Measurements from ENCODE around the gene EMP1.
A peak's percentile ranks its signal among the peaks of the same experiment; 100 is the strongest.

The EMP1 gene, protein sequence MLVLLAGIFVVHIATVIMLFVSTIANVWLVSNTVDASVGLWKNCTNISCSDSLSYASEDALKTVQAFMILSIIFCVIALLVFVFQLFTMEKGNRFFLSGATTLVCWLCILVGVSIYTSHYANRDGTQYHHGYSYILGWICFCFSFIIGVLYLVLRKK

DNA sequence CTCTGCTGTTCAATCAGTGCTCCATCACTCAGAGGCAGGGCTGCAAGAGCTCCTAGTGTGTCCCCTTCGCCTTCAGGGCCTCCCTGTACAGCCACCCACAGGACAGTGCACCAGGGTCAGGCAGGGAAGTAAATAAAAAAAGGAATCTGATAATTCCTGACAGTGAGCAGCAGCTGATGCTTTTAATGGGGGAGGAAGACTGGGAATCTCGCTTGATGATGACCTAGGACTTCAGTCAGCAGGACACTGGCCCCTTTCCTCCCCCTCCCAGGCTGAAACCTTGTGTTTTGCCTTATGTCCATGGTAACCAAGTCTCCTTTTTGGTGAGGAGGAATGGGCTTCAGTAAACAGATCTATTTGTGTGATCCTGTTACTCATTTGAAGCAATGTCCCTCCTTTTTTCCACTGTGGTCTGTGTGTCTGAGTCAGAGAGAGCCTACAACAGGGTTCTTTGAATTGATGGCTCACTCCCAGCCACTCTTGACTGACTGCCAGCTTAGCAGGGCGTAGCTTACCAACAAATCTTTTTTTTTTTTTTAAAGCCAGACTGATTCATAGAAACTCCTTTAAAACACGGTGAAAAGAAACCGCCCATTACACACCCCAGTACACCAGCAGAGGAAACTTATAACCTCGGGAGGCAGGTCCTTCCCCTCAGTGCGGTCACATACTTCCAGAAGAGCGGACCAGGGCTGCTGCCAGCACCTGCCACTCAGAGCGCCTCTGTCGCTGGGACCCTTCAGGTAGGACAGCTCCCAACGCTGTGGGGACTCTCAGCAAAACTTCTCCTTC lies at the start of gene EMP1:
TSS of gene EMP1 (plus strand) at position 597 of the 792 bp plus-strand sequence. CDS start 14,785 bp downstream, outside the sequence.
- peak; percentile 98 for DNase-seq

DNA sequence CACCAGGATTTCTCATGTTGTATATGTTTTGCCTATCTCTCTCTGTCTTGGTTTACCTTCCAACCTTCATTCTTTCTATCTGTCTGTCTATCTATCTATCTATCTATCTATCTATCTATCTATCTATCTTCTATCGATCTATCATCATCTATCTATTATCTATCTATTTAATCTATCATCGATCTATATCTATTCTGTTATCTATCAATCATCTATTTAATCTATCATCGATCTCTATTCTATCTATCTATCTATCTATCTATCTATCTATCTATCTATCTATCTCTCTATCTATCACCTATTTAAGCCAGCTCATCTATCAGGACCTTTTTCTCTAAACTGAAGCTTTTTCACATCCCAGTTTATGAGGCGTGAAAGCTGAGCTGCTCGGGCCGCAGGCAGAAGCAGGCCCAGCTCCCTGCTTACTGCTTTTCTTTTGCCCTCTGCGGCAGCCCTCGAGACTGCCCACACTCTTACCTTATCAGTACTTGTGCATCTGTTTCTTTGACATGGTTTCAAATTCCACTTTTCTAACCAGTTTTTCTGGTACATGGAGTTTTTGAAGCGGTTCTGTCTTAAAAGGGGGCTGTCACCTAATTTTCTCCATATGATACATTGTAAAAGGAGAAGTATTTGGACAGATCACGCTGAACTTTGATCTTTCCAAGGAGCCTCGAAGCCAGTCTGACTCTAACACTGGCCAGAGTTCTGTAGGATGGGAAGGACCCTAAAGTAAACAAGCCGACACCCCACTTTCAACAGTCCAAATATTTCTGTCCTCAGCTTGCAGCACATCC lies 48.6 kb upstream of the EMP1 start:
- DNase-seq: no peak

DNA sequence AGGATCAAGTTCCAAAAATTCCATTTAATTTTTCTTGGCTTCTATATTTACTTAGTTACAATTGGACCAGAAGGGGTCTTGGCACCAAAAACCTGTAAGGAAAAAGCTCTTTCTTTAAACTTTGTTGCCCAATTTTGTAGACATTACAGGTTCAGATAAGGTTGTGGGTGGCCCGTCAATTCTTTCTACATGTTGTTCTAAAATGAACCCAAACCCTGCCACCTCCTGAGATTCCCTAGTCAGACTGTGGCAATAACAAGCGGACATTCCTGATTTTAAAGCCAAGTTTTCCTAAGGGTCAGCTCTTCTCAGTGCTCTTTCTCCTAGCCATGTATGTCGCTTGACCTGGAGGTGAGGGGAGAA lies 48.1 kb upstream of the EMP1 start:
- DNase-seq: no peak

DNA sequence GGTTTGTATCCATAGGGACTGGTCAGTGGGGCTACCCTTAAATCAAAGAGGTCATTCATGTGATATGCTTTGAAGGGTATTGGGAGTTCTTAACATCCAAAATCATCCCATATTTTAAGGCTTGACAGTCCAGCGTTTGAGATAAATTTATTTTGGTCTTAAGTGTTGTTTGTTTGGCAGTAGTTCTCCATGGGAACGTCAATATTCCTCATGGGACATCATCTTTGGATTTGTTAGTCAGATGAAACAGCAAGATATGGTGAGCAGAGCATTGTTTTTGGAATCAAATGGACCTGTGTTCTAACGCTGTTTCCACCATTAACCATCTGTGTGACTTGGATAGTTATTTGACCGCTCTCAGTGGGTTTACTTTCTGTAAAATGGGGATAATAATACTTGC lies 47.1 kb upstream of the EMP1 start:
- no peak for DNase-seq

DNA sequence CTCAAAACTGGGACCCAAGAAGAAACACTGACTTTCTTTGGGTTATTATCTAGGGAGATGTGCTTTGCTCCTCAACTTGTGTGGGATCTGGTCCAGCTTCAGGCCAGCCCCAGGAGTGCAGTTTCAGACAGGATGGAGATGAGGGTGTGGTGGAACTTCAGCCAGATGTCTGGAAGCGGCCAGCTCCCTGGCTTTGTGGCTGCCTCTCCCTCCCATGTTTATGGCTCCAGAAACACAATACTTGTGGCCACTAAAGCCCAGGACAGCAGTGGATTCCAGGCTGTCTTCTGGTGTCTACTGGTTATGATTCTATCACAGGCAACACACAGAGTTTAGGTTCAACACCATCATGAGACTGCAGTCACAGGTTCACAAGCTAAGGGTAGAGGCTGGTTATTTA lies 44.2 kb upstream of the EMP1 start:
- no peak for DNase-seq

DNA sequence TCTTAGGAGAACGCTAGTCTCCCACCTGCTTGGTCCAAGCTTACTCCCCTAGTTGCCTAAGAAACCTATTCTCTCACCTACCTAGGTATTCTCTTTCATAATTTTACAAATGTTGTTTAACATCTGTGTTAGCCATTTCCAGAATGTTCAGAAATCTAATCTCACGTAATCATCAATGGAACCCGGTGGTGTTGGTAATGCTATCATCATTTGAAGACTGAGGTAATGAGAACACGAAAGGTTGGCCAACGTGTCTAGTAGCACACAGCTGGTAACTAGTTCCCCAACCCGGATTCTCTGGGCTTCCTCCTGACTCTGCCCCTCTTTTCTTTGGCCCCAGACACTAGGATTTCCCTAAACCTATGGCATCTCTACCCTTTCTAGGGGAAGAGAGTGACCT lies 43.8 kb upstream of the EMP1 start:
- no peak for DNase-seq

DNA sequence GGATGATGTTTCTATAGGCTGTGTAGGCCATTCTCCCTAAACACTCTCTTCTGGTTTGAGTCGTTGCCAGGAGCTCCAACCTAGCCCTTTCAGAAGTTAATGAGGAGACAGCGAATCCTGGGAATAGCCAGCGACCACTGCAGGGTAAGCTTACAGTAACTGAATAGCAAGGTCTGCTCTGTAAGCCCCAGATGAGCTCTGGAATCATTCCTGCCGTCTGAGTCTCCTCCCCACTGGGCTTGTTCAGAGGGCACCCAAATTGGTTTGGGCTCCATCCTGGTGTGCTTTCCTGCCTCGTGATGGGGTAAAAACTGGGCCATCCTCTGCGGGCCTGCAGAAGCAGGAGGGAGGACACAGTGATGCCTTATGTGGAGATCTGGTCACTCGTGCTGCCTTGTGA lies 43.3 kb upstream of the EMP1 start:
- DNase-seq: no peak

DNA sequence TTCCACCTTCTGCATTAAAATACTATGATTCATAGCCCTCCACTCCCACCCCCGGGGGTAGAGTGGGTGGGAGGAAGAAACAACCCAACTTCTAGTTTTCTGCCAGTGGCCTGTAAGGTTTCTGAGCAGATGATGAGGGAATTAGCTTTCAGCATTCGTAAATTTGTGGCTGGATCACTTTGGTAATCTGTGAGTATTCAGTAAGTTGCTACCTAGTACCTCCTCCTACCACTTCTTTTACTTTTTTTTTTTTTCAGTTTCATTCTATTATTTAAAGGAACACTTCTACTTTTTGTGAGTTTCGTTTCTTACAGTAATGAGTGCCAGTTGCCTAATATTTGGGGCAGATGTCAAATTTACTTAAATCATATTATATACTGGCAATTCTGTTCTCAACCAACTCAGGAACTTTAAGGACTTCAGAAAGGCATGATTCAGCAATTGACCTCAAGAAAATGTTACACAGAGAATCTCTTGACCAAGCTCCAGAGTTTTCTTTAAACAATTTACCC lies 42.4 kb upstream of the EMP1 start:
- DNase-seq: no peak

DNA sequence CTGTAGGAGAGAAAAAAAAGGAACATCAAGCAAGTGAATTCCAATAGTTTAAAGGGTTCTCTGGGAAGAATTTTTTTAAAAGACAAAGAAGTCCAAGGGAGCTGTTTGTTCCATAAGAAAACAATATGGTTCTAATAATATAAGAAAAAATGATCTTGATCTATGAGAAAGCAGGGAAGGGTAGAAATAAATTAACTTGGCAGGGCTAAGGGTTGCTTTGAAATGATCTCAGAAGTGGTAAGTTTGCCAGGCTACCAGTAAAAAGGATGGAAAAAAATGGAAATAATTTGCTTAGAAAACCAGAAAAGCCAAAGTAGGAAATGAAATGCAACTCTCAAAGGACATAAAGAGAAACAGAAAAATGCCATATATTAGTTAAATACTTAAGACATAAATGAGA lies 41.7 kb upstream of the EMP1 start:
- DNase-seq: no peak

DNA sequence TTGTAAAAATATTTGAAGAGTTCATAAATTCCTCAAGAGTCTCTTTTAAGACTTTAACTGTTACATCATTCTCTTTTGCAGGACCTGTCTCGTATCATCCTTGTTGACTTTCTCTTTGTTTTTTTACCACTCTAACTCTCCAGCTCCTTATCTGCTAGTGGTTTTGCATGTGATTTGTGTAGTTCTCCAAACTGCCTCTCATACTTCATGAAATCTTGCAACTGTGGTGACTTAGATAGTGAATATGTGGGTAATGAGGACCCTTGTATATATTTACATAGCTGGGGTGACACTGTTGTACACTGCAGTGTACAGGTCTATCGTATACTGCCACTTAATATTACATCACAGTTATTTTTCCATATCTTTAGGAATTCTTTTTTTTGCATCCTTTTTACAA lies 40.2 kb upstream of the EMP1 start:
- peak; percentile 59 for DNase-seq

DNA sequence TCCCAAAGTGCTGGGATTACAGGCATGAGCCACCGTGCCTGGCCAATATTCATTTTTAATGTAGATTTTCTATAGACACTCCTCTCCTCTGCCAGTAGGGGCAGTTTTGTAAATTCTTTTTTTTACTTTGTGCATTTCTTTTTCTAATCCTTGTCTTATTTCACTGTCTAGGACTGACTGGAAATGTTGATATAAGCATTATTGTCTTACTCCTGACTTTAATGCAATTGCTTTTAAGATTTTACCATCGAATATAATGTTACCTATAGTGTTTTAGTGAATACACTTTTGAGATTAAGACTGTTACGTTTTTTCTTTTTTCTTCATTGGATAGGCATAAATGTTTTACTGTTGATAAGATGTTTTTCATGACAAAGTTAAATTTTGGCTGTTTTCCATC lies 35.4 kb upstream of the EMP1 start:
- DNase-seq: no peak

DNA sequence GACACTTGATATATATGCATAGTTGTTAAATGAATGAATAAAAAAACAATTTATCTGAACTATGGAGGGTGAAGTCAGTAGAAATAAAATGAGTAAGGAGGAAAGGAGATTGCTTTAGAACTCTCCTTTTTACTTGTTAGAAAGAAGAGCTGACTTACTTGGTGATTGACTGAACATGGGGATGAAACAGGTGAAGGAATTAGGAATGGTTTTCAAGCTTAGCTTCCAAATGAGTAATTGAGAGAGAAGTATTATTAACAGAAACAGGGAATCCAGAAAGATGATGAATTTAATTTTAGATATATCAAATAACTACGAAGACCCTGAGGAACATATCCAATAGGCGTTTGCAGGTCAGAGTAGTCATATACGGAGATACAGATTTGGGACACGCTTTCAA lies 33.6 kb upstream of the EMP1 start:
- no peak for DNase-seq

DNA sequence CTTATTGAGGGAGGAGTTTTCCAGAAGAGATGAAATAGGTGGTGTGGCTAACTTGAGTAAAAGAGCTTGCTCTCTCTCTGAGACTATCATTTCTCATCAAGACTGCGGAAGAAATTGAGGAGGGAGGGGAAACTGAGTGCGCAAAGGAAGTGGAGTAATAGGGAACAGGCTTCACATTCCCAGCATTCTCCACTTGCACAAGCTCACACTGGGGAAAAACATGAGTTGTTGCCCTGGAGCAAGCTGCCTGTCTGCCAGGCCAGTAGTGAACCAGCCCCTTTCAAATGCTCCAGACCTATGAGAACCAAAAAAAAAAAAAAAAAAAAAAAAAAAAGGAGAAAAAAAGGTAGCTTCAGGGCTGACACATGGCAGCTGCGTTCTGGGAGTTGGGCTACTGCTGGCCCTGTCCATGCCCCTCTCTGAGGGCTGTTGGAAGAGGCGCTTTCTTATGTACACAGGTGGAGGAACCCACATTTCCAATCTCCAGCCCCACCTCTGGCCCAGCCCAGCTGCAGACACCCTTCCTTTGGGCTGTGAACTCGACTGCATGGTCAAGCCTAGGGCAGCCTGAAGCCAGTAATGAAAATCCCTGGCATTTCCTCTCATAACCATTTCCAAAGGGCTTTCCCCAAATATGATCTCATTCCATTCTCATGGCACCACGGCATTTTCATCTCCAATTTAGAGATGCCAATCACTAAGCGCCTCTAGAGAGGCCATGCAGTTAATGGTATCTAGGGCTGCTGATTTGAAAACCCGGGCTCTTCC lies 32.5 kb upstream of the EMP1 start:
- peak; percentile 67 for DNase-seq

DNA sequence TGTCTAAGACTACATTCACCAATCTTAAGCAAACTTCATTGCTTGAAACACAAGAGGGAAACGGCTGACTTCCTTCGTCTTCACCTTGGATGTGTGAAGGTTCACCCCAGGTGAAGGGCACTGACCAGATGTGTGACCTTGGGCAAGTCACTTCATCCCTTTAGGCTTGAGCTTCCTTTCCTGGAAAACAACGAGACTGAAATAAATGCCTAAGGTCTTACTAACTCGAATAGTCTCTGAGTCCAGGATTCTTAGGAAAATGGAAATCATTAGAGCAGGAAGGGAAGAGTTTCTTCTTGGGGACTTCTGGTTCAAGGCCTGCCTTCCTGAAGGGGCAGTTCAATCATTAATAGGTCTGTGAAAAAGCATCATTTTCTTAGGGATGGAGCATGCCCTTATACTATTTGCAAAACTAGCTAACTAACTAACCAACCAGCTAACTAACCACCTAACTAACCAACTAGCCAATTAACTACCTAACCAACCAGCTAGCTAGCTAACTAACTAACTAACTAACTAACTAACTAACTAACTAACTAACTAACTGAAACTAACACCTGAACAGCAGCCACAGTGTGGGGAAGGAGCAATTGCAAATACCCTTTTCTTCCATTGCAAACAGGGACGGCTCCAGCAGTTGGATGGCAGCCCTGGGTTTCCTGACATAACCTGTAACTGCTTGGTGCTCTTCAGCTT lies 31.5 kb upstream of the EMP1 start:
- DNase-seq: no peak

DNA sequence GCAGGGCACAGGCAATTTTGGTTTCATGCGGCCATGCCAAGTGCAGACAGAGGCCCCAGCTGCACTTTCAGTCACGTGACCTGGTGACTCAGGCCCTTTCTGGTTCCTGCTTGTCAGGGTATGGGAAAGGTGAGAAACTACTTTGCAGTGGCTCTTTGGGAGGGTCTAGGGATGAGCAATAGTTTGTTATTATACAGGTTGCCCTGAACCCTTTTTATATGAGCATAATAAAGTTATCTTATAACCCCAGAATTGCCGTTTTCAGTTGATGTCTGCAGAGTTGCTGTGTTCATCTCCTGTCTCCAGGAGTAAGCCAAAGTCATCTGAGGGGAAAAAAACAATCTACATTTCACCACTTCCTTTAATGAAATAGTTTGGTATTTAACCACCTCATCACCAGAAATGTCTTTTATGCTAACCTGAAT lies 30.9 kb upstream of the EMP1 start:
- peak; percentile 79 for DNase-seq

DNA sequence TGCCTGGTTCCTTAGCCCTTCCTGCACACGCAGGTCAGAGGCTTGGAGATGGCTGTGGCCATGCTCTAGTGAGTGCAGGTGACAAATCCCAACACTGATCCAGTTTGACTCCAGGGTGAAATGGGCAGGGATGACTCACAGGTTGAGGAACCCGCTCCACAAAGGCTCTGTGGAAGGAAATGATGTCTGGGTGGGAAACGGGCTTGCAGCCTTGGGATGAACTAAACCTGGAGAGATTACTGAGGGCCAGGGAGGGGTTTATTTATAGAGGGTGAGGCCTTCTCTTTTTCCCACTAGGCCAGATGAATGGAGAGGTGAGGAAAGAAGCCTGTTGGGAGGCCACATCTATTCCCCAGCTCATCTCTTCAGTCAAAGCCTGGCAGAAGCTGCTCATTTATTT lies 29.3 kb upstream of the EMP1 start:
- DNase-seq: peak; percentile 34

DNA sequence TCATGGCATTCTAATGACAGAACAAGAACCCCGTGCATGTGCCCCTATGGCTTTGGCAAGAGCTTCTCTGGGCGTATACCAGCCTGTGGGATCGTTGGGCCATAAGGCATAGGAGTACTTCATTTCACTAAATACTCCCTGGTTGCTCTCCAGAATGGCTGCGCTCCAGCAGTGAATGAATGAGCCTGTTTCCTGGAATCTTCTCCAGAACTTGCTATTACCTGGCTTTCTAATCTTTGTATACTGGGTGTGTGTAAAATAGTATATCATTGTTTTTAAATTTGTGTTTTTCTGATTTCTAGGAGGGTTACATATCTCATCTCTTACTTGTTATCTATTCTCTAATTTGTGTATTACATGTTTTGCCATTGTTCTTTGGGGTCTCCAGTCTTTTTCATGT lies 28.6 kb upstream of the EMP1 start:
- no peak for DNase-seq

DNA sequence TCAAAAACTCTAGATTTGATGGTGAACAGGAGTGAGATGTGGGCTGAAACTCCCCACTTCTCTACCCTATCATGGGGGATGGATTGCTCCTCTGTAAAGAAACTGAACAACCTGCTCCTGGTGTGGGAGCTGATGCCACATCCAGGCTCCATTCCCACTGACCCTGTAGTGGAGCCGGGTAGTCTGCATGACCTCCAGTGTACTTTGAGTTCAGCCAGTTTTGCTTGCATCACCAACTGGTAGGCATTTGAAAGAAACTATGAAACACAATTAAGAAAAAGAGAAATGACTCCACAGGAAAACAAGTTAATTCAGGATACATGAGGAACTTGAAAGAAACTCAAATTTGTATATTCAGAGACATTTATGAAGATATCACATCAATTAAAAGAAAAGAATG lies 27.3 kb upstream of the EMP1 start:
- DNase-seq: no peak

DNA sequence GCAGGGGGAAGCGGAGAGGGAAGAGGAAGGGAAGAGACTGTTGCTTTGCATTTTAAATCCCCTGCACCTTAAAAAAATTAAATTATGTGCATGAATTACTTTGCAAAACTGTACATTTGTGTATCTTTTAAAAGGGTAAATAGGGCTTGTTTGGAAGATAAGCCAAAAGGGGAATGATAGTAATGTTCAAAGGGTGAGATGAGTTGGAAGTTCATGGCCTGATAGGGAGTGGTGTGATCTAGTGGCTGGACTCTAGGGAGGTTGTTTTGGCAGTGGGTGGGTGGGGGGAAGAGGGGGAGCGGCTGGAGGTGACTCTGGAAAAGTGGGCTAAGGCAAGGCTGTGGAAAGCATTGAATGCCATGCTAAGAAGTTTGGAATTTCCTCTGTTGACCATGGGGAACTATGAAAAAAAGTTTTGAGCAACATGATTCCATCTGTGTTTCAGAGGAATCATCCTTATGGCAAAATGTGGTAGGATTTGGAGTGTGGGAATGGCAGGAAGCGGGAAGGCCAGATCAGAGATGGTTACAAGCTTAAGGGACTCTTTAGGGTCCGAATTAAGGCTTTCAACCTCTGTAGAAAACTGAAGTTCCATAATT lies 25.5 kb upstream of the EMP1 start:
- DNase-seq: peak; percentile 43

DNA sequence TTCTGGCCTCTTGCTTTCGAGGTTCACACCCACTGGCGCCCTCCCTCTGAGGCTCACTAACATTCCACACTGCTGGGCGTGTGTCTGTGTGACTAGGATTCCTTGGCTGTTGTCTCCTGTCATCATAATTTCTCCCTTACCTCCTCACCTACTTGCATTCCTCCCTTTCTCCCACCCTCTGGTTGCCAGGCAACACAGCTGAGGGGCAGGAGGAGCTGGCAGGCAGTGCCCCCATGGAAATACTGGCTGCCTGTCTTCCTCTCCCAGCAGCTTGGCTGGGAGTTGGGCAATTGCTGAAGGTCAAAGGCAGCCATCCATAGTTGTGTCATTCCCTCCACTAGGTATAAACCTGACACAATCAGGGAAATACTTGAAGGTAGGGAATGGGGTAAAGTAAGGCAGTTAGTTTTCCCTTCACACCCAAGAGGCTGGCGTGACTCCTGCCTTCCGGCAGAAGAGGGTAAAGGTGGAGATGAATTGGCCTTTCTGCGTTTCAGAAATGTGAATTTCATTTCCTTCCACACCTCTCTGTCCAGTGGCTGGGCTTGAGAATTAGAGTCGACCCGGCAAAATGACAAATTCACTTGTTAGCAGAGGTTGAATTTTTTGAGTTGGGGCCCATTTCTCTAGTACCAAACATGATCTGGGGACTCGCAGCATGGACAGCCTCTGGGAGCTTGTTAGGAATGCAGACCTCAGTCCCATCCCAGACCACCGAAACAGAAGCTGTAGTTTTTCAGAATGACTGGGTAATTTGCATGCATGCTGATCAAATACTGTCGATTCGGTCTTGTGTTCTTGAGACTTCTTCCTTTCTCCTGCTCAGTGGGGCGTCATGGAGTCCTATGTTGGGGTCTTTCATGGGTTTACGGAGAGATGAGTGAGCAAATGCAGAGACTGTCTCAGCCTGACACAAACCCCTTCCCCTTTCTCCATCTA lies 24.3 kb upstream of the EMP1 start:
- DNase-seq: peak; percentile 98
